ENCODE measurements around the gene SYNC.
"Not testable (repeated sequence)": the region's sequence is repeated elsewhere in the genome, so short reads cannot be mapped to it uniquely, and the experiment has no call there.

The SYNC gene

DNA sequence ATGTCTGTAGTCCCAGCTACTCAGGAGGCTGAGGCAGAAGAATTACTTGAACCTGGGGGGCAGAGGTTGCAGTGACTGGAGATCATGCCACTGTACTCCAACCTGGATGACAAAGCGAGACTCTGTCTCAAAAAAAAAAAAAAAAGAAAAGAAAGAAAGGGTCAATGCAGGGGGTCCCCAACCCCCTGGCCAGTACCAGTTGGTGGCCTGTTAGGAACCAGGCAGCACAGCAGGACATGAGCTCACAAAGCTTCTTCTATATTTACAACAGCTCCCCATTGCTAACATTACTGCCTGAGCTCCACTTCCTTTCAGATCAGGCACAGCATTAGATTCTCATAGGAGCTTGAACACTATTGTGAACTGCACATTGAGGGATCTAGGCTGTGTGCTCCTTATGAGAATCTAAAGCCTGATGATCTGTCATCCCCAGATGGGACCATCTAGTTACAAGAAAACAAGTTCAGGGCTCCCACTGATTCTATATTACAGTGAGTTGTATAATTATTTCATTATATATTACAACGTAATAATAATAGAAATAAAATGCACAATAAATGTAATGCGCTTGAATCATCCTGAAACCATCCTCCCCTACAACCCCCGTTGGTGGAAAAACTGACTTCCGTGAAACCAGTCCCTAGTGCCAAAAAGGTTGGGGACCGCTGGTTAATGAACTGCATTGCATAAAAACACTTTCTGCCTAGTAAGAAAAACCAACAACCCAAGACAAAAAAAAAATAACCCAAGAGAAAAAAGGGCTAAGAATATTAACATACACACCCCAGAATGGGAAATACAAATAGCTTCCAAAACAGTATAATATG is 55.0 kb downstream of the SYNC start:
- Histone ChIP-seq H3K36me3 (peaks cover 25% of the 10 kb centered on the region), H3K27me3 (no peaks in the 10 kb centered on the region), H3K9me3 (no peaks in the 10 kb centered on the region), H3K27ac (no peak overlapping the region), H3K4me1 (peaks cover 26% of the 10 kb centered on the region), H3K4me3 (no peak overlapping the region), H4K20me1 (peaks cover 4% of the 10 kb centered on the region; the same call in 1 of the 2 replicates), H3K4me2 (no peak overlapping the region), H3K9ac (no peak overlapping the region)
- TF ChIP-seq Cebpa-rat (IDR thresholded peaks at IDR 0.05): no peak

DNA sequence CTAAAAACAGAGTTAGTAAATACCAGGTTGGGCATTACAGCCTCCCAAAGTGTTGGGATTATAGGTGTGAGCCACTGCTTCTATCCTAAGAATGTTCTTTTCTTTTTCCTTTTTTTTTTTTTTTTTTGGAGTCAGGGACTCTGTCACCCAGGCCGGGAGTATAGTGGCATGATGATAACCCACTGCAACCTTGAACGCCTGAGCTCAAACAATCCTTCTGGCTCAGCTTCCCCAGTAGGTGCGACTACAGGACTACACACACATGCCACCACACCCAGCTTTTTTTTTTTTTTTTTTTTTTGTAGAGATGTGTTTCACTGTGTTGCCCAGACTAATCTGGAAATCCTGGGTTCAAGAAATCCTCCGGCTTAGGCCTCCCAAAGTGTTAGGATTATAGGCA is 58.1 kb downstream of the SYNC start:
- no peaks in the 10 kb centered on the region for H3K9me3 ChIP-seq
- H3K4me3 ChIP-seq: no peak overlapping the region
- no peak overlapping the region for H3K27ac ChIP-seq
- no peak overlapping the region for H3K9ac ChIP-seq
- H3K27me3 ChIP-seq: no peaks in the 10 kb centered on the region
- TF ChIP-seq Cebpa-rat (IDR thresholded peaks at IDR 0.05): no peak
- H3K36me3 ChIP-seq: peaks cover 27% of the 10 kb centered on the region
- no peaks in the 10 kb centered on the region for H4K20me1 ChIP-seq
- peaks cover 17% of the 10 kb centered on the region for H3K4me1 ChIP-seq
- no peak overlapping the region for H3K4me2 ChIP-seq

DNA sequence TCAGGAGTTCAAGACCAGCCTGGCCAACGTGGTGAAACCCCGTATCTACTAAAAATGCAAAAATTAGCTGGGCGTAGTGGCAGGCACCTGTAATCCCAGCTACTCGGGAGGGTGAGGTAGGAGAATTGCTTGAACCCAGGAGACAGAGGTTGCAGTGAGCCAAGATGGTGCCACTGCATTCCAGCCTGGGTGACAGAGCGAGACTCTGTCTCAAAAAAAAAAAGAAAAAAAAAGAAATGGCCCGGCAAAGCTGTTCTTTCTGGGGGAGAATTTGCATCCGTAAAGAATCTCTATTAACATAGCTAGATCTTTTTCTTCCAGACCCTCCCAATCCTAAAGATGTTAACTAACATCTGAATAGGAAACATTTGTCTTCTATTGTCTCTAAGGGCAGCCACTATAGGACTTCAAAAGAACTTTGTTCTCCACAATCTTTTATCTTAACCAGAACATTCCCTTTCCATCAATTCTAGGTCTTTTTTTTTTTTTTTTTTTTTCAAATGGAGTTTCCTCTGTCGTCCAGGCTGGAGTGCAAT is 60.2 kb downstream of the SYNC start:
- not testable (repeated sequence) for H3K4me3 ChIP-seq, H4K20me1 ChIP-seq, H3K27ac ChIP-seq, H3K9me3 ChIP-seq, H3K4me2 ChIP-seq, H3K27me3 ChIP-seq, H3K4me1 ChIP-seq, H3K9ac ChIP-seq
- H3K36me3 ChIP-seq: peaks cover 46% of the 10 kb centered on the region

DNA sequence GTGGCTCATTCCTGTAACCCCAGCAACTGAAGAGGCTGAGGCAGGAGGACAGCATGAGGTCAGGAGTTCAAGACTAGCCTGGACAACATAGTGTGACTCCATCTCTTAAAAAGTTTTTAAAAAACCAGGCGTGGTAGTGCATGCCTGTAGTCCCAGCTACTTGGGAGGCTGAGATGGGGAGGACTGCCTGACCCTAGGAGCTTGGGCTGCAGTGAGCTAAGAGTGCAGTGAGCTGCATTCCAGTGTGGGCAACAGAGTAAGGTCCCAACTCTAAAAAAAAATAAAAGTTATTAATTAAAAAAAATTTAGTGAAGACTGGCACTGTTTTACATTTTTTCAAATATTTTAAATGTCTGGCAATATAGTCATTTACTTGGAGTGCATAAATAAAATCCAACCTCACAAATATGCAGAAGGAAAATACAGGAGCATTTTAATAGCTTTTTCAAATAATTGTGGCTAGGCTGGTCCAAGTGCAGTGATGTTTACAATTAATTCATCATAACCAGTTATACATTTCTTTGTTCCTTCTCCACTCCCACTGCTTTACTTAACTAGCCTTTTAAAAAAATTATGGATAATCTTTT is 63.0 kb downstream of the SYNC start:
- Histone ChIP-seq H3K27ac (no peak overlapping the region), H3K4me1 (no peaks in the 10 kb centered on the region), H3K9me3 (no peaks in the 10 kb centered on the region), H3K4me3 (no peak overlapping the region), H3K27me3 (no peaks in the 10 kb centered on the region), H3K9ac (no peak overlapping the region), H4K20me1 (0 out of 2 replicates have a peak, but pooled peaks cover 12% of the 10 kb centered on the region), H3K4me2 (no peak overlapping the region), H3K36me3 (peaks cover 39% of the 10 kb centered on the region)
- no peak for TF ChIP-seq Cebpa-rat (IDR thresholded peaks at IDR 0.05)

DNA sequence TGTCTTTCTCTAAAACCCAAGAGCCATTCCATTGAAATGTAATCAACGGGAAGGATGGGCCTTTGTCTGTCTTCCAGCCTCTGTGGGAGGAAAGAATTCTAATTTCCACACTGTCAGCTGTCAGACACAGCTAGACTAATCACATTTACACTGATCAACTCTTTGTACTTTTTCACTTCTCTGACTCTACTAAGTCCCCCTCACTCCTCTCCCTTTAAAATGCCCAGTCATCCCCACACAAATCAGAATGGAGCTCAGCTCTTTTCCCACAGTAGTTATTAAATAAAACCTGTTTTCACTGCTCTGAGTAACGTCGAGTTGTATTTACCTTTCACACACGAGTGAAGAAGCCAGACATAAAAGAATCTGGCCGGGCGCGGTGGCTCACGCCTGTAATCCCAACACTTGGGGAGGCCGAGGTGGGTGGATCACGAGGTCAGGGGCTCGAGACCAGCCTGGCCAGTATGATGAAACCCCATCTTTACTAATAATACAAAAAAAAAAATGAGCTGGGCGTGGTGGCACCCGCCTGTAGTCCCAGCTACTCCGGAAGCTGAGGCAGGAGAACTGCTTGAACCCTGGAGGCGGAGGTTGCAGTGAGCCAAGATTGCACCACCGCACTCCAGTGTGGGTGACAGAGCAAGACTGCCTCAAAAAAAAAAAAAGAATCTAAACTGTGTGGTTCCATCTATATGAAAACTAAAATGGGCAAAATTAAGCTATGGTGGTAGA is 65.5 kb downstream of the SYNC start:
- Histone ChIP-seq H3K4me3 (no peak overlapping the region), H3K9ac (no peak overlapping the region), H3K4me1 (no peaks in the 10 kb centered on the region), H3K9me3 (no peaks in the 10 kb centered on the region), H3K36me3 (peaks cover 57% of the 10 kb centered on the region), H3K4me2 (no peak overlapping the region), H3K27ac (no peak overlapping the region), H3K27me3 (no peaks in the 10 kb centered on the region), H4K20me1 (0 out of 2 replicates have a peak, but pooled peaks cover 12% of the 10 kb centered on the region)
- no peak for TF ChIP-seq Cebpa-rat (IDR thresholded peaks at IDR 0.05)

DNA sequence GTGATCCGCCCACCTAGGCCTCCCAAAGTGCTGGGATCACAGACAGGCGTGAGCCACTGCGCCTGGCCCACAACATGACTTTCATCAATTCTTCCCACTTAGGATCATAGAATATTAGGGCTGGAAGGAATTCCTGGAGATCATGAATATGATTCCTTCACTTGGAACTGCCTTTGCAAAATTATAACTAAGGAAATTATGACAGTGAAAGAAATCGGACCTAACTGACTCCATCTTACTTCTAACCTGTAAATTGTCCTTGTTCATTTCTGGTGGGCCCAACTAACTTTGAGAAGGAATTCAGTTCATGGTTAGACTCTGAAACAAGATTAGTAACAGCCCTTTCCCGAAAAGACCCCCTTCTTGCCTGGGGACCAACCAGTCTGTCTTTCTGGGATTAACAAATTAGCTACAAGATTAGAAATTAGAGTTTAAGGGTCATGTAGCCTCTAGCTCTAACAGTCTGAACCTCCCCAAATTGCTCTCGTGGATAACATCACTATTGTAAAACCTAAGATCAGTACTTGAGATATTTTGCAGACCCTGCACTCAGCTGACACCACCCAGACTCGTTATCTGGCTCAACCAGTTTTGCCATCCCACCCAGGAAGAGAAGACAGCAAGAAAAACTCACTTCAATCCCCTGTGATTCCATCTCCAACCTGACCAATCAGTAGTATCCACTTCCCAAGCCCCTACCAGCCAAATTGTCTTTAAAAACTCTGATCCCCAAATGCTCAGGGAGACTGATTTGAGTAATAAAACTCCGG is 66.9 kb downstream of the SYNC start:
- H3K4me2 ChIP-seq: no peak overlapping the region
- no peak overlapping the region for H3K27ac ChIP-seq
- H3K4me1 ChIP-seq: no peaks in the 10 kb centered on the region
- no peaks in the 10 kb centered on the region for H3K27me3 ChIP-seq
- no peak overlapping the region for H3K4me3 ChIP-seq
- H3K36me3 ChIP-seq: peaks cover 63% of the 10 kb centered on the region
- TF ChIP-seq Cebpa-rat (IDR thresholded peaks at IDR 0.05): no peak
- H3K9ac ChIP-seq: no peak overlapping the region
- no peaks in the 10 kb centered on the region for H3K9me3 ChIP-seq
- H4K20me1 ChIP-seq: 0 out of 2 replicates have a peak, but pooled peaks cover 12% of the 10 kb centered on the region

DNA sequence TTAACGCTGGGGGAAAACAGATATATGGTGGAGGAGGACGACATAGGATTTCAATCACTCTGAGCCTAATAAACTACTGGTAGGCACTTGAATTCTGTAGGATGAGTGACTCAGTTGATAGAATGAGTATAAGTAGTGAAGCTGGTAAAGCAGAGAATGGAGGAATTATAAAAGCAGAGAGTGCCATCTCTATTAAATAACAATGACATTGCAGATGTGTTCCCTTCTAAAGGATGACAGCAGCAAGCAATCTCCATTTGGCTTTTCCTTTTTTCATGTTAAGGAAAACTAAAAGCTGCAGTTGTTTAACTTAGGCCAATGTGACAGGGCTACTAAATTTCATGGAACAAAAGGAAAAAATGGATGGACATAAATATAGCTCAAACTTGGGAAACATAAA is 69.7 kb downstream of the SYNC start:
- peaks cover 2% of the 10 kb centered on the region; the same call in 1 of the 2 replicates for H3K4me1 ChIP-seq
- no peak overlapping the region for H3K27ac ChIP-seq
- no peaks in the 10 kb centered on the region for H3K9me3 ChIP-seq
- no peaks in the 10 kb centered on the region for H3K27me3 ChIP-seq
- H4K20me1 ChIP-seq: 0 out of 2 replicates have a peak, but pooled peaks cover 12% of the 10 kb centered on the region
- TF ChIP-seq Cebpa-rat (IDR thresholded peaks at IDR 0.05): no peak
- peaks cover 70% of the 10 kb centered on the region for H3K36me3 ChIP-seq
- H3K4me2 ChIP-seq: no peak overlapping the region
- no peak overlapping the region for H3K4me3 ChIP-seq
- no peak overlapping the region for H3K9ac ChIP-seq

DNA sequence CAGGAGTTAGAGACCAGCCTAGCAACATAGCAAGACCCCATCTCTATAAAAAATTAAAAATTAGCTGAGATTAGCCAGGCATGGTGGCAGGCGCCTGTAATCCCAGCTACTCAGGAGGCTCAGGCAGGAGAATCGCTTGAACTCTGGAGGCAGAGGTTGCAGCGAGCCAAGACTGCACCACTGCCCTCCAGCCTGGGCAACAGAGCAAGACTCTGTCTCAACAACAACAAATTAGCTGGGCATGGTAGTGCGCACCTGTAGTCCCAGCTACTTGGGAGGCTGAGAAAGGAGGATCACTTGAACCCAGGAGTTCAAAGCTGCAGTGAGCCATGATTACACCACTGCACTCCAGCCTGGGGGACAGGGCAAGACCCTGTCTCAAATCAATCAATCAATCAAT is 72.4 kb downstream of the SYNC start:
- H3K4me2 ChIP-seq, H3K27me3 ChIP-seq, H3K4me3 ChIP-seq, H3K27ac ChIP-seq, H3K9me3 ChIP-seq, H3K9ac ChIP-seq, H4K20me1 ChIP-seq, H3K4me1 ChIP-seq: not testable (repeated sequence)
- H3K36me3 ChIP-seq: peaks cover 86% of the 10 kb centered on the region

Measured in BLaER1 (cell line).